AG04450 (cell line): Measurements from ENCODE around the gene PRR14. TPM values are rescaled to one million over a fixed set of nuclear protein-coding genes. Genes with fewer than 3 reads are reported as not detected.
A peak's percentile ranks its signal among the peaks of the same experiment; 100 is the strongest.

ENCODE experiments used
- CTCF ChIA-PET: fragments of 300-600, 350-600 bp; formaldehyde crosslinking; extraction: SDS; loops from one replicate; lab custom pipeline; 2022; ENCODE audit warnings: antibody characterized with exemption, inconsistent platforms; lab: Charles Lee
- POLR2A ChIA-PET: fragments of 350-600 bp; formaldehyde crosslinking; extraction: SDS; loops from one replicate; lab custom pipeline; 2021; ENCODE audit warnings: antibody characterized with exemption, inconsistent platforms; lab: Yijun Ruan, JAX
- DNase-seq: peaks from one replicate; pipeline ENCODE4 v3.0.0-alpha.2; 2011; ENCODE audit warnings: low read depth, low spot score
- H3K27ac ChIP-seq: one replicate; pipeline ENCODE4 v1.5.1; 2012; ENCODE audit warnings: low read depth, low read length, control low read depth
- H3K27me3 ChIP-seq: one replicate; pipeline ENCODE4 v1.6.0; 2012; ENCODE audit warnings: low read length; ENCODE audit not compliant: control insufficient read depth, insufficient read depth
- H3K4me3 ChIP-seq: 2 replicates; pipeline ENCODE4 v1.5.1; 2011; ENCODE audit warnings: mild to moderate bottlenecking, low read depth, low read length, control low read depth
- H3K9me3 ChIP-seq: 2 replicates; pipeline ENCODE4 v1.5.1; 2012; ENCODE audit warnings: low read length; ENCODE audit not compliant: control insufficient read depth, insufficient read depth
- polyA plus RNA-seq: library from polyadenylated mRNA; depleted of rRNA; stranded (reverse); fragments of >200 nt; gene quantifications from 2 replicates; pipeline ENCODE4 v1.2.3, GENCODE V29; 2011
- TF ChIP-seq, protein P1 (sequence below): IDR thresholded peaks from 2 replicates; pipeline ENCODE4 v1.5.1; 2011; ENCODE audit warnings: low read depth, low read length, control low read depth, inconsistent platforms

PRR14 gene
- polyA plus RNA-seq, 1 experiment: 4.9 TPM

DNA sequence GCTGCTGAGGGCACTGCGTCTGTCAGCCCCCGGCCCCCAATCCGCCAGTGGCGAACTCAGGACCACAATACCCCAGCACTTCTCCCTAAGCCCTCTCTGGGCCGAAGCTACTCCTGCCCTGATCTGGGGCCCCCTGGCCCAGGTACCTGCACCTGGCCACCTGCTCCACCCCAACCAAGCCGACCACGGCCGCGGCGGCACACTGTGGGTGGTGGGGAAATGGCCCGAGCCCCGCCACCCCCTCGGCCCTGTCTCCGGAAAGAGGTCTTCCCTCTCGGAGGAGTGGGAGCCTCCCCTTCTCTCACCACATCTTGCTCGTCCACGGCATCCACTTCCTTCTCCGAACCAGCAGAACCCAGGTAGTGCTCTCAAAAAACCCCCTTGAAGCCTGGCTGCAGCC lies 4.1 kb downstream of the PRR14 start:
- H3K9me3 ChIP-seq: no peaks in the 10 kb centered on the region; the same call in 1 of the 2 replicates
- ChIA-PET POLR2A (no interaction called here), CTCF (no interaction called here)

GRCh38 chr16:30655815-30656347 lies 5.1 kb downstream of the PRR14 start:
- CTCF ChIA-PET: interaction anchor here (0.8 kb wide), 1 partner anchor 38 kb away, joined by 3 read pairs; no protein-coding TSS in a partner anchor
- TF ChIP-seq, protein P1, sequence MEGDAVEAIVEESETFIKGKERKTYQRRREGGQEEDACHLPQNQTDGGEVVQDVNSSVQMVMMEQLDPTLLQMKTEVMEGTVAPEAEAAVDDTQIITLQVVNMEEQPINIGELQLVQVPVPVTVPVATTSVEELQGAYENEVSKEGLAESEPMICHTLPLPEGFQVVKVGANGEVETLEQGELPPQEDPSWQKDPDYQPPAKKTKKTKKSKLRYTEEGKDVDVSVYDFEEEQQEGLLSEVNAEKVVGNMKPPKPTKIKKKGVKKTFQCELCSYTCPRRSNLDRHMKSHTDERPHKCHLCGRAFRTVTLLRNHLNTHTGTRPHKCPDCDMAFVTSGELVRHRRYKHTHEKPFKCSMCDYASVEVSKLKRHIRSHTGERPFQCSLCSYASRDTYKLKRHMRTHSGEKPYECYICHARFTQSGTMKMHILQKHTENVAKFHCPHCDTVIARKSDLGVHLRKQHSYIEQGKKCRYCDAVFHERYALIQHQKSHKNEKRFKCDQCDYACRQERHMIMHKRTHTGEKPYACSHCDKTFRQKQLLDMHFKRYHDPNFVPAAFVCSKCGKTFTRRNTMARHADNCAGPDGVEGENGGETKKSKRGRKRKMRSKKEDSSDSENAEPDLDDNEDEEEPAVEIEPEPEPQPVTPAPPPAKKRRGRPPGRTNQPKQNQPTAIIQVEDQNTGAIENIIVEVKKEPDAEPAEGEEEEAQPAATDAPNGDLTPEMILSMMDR: no peak

More for the DNA sequence above, 4.1 kb downstream of the PRR14 start:
- Histone ChIP-seq H3K4me3 (no peak overlapping the region), H3K27ac (no peak overlapping the region), H3K27me3 (no peaks in the 10 kb centered on the region)
- DNase-seq: no peak
- TF ChIP-seq, protein P1: no peak

GRCh38 chr16:30656388-30656787 lies 5.6 kb downstream of the PRR14 start:
- no peak overlapping the region for H3K27ac ChIP-seq
- POLR2A ChIA-PET: no interaction called here
- TF ChIP-seq, protein P1: no peak
- no peaks in the 10 kb centered on the region for H3K9me3 ChIP-seq
- H3K4me3 ChIP-seq: no peak overlapping the region
- DNase-seq: no peak
- no peaks in the 10 kb centered on the region for H3K27me3 ChIP-seq
- CTCF ChIA-PET: interaction anchor here (0.8 kb wide), 1 partner anchor 37 kb away, joined by 3 read pairs; no protein-coding TSS in a partner anchor

More at GRCh38 chr16:30655815-30656347, 5.1 kb downstream of the PRR14 start:
- Histone ChIP-seq H3K27ac (peak overlapping the region; percentile 21), H3K27me3 (no peaks in the 10 kb centered on the region), H3K9me3 (no peaks in the 10 kb centered on the region; the same call in 1 of the 2 replicates), H3K4me3 (no peak overlapping the region)
- no peak for DNase-seq
- POLR2A ChIA-PET: no interaction called here

DNA sequence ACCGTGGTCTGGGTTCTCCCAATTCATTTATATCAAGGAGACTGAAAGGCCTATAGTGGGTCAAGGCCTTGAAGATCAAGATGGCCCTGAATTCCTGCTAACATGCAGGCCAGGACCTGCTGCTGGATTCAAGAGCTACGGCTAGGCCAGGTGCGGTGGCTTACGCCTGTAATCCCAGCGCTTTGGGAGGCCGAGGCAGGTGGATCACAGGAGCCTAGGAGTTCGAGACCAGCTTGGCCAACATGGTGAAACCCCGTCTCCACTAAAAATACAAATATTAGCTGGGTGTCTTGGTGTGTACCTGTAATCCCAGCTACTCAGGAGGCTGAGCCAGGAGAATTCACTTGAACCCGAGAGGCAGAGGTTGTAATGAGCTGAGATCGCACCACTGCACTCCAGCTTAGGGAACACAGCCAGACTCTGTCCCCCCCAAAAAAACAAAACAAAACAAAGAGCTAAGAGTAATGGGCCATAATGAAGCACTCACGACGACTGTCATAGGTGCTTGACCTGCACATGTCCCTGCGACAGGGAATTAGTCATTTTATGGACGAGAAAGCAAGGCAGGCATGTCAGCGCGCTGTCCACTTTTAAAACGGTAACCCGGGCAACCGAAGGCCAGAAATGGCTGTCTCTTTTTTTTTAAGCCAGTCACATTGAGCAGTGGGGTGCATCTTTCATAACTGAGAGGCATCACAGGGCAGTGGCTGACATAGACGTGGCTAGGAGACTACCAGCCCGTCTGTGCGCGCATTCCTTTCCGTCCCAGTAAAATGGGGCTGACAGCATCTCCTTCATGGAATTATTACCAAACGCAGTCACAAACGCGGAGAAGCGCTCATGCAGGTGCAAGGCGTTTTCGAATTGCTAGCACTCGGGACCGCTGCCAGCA lies 6.5 kb downstream of the PRR14 start:
- peak overlapping the region; percentile 61 for H3K4me3 ChIP-seq
- DNase-seq: no peak
- H3K27me3 ChIP-seq: no peaks in the 10 kb centered on the region
- ChIA-PET POLR2A (no interaction called here), CTCF (no interaction called here)
- TF ChIP-seq, protein P1: no peak
- H3K27ac ChIP-seq: peak overlapping the region; percentile 57
- H3K9me3 ChIP-seq: no peaks in the 10 kb centered on the region
